ENCODE results near the gene CLEC4G.

CLEC4G gene

GRCh38 chr19:7710616-7711015 is 21.3 kb downstream of the CLEC4G start:
- no peak for DNase-seq (ENCODE audit: low read depth)
- H3K4me3 ChIP-seq (ENCODE audit: low read length): no peak overlapping the region
- no peak for TF ChIP-seq CTCF (conservative IDR thresholded peaks at IDR 0.05; ENCODE audit: low read length)

- no peak overlapping the region for H3K4me3 ChIP-seq (ENCODE audit: low read length)
- no peak for DNase-seq (ENCODE audit: low read depth)
- TF ChIP-seq CTCF (conservative IDR thresholded peaks at IDR 0.05; ENCODE audit: low read length): no peak
Observed at GRCh38 chr19:7709932-7710460, 21.9 kb downstream of the CLEC4G start.

GRCh38 chr19:7706955-7707456 is 24.9 kb downstream of the CLEC4G start:
- no peak overlapping the region for H3K4me3 ChIP-seq (ENCODE audit: low read length)
- no peak for DNase-seq (ENCODE audit: low read depth)

GRCh38 chr19:7706188-7706954 is 25.5 kb downstream of the CLEC4G start:
- no peak overlapping the region for H3K4me3 ChIP-seq (ENCODE audit: low read length)
- TF ChIP-seq CTCF (conservative IDR thresholded peaks at IDR 0.05; ENCODE audit: low read length): no peak
- no peak for DNase-seq (ENCODE audit: low read depth)

More at GRCh38 chr19:7706955-7707456, 24.9 kb downstream of the CLEC4G start:
- no peak for TF ChIP-seq CTCF (conservative IDR thresholded peaks at IDR 0.05; ENCODE audit: low read length)

GRCh38 chr19:7705387-7706187 is 26.3 kb downstream of the CLEC4G start:
- TF ChIP-seq CTCF (conservative IDR thresholded peaks at IDR 0.05; ENCODE audit: low read length): no peak
- H3K4me3 ChIP-seq (ENCODE audit: low read length): no peak overlapping the region
- no peak for DNase-seq (ENCODE audit: low read depth)

GRCh38 chr19:7704280-7705060 is 27.4 kb downstream of the CLEC4G start:
- H3K4me3 ChIP-seq (ENCODE audit: low read length): no peak overlapping the region
- DNase-seq (ENCODE audit: low read depth): no peak
- TF ChIP-seq CTCF (conservative IDR thresholded peaks at IDR 0.05; ENCODE audit: low read length): no peak
